Mucosa of descending colon (tissue), 3 donors: Measurements from ENCODE around the gene RABGGTA. TPM values are rescaled to one million over a fixed set of nuclear protein-coding genes. Genes with fewer than 3 reads are reported as not detected.

Experiments
- ATAC-seq: fragments of 200-7000 bp; cut with Tn5 transposase; one replicate; pipeline ENCODE4 v1.9.1; 2020; ENCODE audit warnings: mild to moderate bottlenecking, moderate library complexity
- DNase-seq, 3 donors: peaks; one replicate each; pipeline ENCODE4 v3.0.0-alpha.2; 2020
- H3K36me3 ChIP-seq: fragments of 200-600 bp; one replicate; pipeline ENCODE4 v1.8.0; 2021; ENCODE audit warnings: low read depth, mild to moderate bottlenecking
- H3K4me1 ChIP-seq: fragments of 200-600 bp; one replicate; pipeline ENCODE4 v1.8.0; 2021; ENCODE audit warnings: low read depth, mild to moderate bottlenecking
- H3K4me3 ChIP-seq: fragments of 200-600 bp; one replicate; pipeline ENCODE4 v1.8.0; 2021; ENCODE audit warnings: mild to moderate bottlenecking
- H3K9me3 ChIP-seq: fragments of 200-600 bp; one replicate; pipeline ENCODE4 v1.8.0; 2021; ENCODE audit warnings: mild to moderate bottlenecking
- intact Hi-C, 2 donors: fragments of 100-400 bp; cut with DNase I in 1 of 2; cut with micrococcal nuclease in 1 of 2; formaldehyde crosslinking; loops; one replicate each; pipeline versions ENCODE4 v1.11.0 to v1.11.1; 2022; cut with DNase I, micrococcal nuclease
- total RNA-seq, 3 donors: library from RNA; stranded (reverse); fragmentation: NEBNext Ultra II Directional in 2 of 3; extraction: Animal tissue kit (Norgen Biotek cat#: 25700) in 2 of 3; gene quantifications; one replicate each; pipeline versions ENCODE4 v1.2.1 to v1.2.4, GENCODE V29; 2021 to 2023
- TF ChIP-seq, protein P1 (sequence below): fragments of 200-600 bp; IDR thresholded peaks from one replicate; pipeline ENCODE4 v1.8.0; 2022; ENCODE audit warnings: antibody characterized with exemption, mild to moderate bottlenecking
- donor health status: DM: no; HTN: no; CAD: no; lungs with moderate emphysema.
- donor health status: DM: no; HTN: no; CAD: no.
- donor health status: DM: no; HTN: yes; CAD: no.

RABGGTA gene
- total RNA-seq, 3 donors from 2014 or later: 31.6 to 52.9 (median 41.3) TPM

DNA sequence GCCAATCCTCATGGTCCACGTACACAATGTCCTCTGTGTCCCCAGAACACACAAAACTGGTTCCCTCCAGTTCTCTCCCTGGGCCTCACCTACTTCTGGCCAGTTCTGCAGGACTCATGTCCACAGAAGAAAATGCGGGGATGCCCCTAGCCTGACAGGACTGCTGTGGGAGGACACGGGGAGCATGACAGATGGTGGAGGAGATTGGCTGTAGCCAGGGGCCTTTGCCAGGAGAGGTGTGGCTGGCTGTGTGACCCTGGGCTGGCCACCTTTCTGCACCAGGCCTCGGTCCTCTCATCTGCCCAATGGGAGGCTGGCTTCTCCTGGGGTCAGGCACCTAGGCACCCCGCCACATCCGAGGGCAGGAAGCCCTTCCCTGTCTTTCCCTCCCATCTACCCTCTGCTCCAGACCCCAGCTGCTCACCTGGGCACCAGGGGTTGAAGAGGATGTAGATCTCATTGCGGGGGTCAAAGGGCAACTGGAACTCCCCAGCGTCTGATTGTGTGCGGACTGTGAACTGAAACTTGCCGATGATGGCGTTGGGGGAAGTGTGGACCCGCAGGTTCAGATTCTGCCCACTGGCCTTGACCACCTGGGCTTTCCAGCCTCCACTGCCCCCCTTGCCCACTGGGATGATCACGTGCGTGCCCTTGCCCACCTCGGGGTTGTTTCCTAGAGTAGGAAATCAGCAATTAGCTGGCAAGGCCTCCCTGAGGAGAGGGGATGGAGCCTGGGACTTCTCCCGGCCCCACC is 11.2 kb downstream of the RABGGTA start:
- no peaks in the 10 kb centered on the region for H3K36me3 ChIP-seq
- H3K9me3 ChIP-seq: no peaks in the 10 kb centered on the region
- ATAC-seq (no peak), DNase-seq (peak in 1 of 3 donors; percentile 7)
- intact Hi-C loops: no loop called here
- TF ChIP-seq, protein P1, sequence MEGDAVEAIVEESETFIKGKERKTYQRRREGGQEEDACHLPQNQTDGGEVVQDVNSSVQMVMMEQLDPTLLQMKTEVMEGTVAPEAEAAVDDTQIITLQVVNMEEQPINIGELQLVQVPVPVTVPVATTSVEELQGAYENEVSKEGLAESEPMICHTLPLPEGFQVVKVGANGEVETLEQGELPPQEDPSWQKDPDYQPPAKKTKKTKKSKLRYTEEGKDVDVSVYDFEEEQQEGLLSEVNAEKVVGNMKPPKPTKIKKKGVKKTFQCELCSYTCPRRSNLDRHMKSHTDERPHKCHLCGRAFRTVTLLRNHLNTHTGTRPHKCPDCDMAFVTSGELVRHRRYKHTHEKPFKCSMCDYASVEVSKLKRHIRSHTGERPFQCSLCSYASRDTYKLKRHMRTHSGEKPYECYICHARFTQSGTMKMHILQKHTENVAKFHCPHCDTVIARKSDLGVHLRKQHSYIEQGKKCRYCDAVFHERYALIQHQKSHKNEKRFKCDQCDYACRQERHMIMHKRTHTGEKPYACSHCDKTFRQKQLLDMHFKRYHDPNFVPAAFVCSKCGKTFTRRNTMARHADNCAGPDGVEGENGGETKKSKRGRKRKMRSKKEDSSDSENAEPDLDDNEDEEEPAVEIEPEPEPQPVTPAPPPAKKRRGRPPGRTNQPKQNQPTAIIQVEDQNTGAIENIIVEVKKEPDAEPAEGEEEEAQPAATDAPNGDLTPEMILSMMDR: no peak
- H3K4me3 ChIP-seq: no peak overlapping the region
- H3K4me1 ChIP-seq: no peaks in the 10 kb centered on the region

DNA sequence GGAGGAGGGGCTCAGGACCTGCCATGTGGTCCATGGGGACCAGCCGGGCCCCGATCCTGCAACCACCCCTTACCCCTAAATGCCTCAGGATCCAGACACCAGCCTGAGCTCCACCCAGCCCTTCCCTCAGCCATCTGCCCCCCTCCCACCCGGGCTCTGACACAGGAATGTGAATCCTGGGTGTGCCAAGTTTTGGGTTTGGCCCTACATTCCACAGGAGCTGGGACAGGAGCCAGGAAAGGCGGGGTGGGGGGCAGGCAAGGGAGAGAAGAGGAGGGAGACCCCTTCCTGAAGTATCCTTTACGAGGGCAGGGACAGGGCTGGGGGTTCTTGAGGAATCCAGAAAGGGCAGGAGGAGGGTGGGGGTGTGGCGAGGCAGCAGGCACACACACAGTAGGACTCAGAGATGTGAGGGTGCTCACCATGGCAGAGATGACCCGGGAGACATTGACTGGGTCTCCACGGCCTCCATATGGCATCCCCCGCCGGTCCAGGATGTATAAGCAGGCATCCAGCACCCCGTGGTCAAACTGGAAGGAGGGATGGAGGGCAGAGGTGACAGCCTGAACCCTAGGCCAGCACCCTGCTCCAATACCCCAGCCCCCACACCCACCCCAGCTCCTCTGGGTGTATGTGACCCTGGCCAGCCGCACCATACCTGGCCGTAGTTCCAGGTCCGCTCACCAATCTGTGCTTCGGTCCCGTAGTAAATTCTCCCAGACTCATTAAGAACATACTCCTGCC is 11.9 kb downstream of the RABGGTA start:
- Histone ChIP-seq H3K36me3 (no peaks in the 10 kb centered on the region), H3K4me1 (no peaks in the 10 kb centered on the region), H3K4me3 (no peak overlapping the region), H3K9me3 (no peaks in the 10 kb centered on the region)
- DNase-seq (peak in 1 of 3 donors; percentile 18), ATAC-seq (no peak)
- TF ChIP-seq, protein P1: no peak
- intact Hi-C loops: no loop called here

DNA sequence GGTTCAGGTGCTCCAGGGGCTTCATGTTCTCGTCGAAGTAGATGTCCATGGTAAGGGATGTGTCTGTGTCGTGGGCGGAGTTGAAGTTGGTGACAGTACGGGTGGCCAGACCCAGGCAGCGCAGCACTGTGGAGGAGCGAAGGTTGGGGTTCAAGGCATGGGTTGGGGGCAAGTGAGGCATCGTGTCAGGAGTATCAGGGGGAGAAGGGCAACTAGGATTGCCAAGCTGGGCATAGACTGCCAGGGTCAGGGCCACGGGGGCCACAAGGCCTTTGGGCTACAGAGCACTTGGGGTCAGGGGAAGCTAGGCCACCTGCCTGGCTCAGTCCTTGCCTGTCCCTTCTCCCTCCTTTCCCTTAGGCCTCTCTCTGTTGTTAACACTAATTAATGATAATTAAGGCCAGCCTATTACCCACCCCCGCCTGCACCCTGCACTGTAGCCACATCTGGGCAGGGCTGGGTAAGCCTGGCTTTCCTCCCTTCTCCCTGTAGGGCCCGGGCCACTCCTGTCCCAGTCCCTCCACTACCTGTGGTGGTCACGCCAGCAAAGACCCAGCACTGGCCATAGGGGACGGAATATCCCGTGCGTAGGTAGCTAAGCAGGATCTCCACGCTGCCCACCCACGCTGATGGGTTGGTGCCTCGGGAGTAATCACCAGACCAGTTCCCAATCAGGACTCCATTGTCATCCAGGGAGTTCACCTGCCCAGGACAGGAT is 12.7 kb downstream of the RABGGTA start:
- DNase-seq: peak in 1 of 3 donors; percentile 15

DNA sequence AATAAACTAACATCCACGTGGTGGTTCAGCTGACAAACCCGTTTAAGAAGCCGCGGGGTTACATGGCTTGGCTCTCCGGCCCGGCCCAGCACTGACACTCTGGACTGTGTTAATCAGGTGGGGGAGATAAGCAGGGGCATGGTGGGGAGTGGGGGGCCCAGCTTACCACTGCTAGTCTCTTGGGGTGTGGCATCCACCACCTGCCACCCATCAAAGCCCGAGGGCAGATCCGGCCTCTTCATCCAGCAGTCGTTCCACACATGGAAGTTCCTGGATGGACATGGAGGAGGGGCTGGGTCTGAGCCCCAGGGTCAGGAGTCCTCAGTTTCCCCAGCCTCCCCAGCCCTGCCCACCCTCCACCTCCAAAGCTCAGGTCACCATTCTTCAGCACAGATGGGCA is 13.3 kb downstream of the RABGGTA start:
- Histone ChIP-seq H3K36me3 (no peaks in the 10 kb centered on the region), H3K9me3 (no peaks in the 10 kb centered on the region), H3K4me1 (no peaks in the 10 kb centered on the region), H3K4me3 (no peak overlapping the region)
- intact Hi-C loops: no loop called here
- ATAC-seq (no peak), DNase-seq (peak in 1 of 3 donors; percentile 23)
- TF ChIP-seq, protein P1: no peak

More for the DNA sequence above, 12.7 kb downstream of the RABGGTA start:
- no peak overlapping the region for H3K4me3 ChIP-seq
- no peaks in the 10 kb centered on the region for H3K9me3 ChIP-seq
- TF ChIP-seq, protein P1: no peak
- no peak for ATAC-seq
- H3K36me3 ChIP-seq: no peaks in the 10 kb centered on the region
- H3K4me1 ChIP-seq: no peaks in the 10 kb centered on the region
- intact Hi-C loops: no loop called here

DNA sequence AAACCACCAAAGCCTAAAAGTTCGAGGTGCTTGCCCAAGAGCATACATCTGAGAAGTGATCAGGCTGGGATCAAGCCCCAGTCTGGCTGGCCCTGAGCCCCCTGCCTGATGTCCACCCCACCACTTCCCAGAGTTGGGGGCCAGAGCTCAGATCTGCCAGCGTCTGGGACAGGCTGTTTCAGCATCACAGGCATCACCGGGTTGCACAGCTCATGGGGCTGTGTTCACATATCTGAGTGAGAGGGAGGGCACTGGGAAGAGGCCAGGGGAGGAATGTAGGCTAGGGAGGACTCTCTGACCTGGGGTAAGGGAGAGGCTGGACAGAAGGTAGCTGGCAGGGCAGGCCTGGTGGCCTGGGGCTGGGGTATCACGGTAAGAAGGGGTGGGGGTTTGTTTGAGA is 14.4 kb downstream of the RABGGTA start:
- Histone ChIP-seq H3K36me3 (no peaks in the 10 kb centered on the region), H3K4me3 (no peak overlapping the region), H3K9me3 (no peaks in the 10 kb centered on the region), H3K4me1 (no peaks in the 10 kb centered on the region)
- TF ChIP-seq, protein P1: no peak
- ATAC-seq (no peak), DNase-seq (peak in 1 of 3 donors; percentile 17)
- intact Hi-C loops: no loop called here
